ENCODE results near the gene DNAAF5. TPM values are rescaled to one million over a fixed set of nuclear protein-coding genes. Genes with fewer than 3 reads are reported as not detected.

Gene DNAAF5
- polyA plus RNA-seq, 2 donors = 7.8 to 14.6 TPM

DNA sequence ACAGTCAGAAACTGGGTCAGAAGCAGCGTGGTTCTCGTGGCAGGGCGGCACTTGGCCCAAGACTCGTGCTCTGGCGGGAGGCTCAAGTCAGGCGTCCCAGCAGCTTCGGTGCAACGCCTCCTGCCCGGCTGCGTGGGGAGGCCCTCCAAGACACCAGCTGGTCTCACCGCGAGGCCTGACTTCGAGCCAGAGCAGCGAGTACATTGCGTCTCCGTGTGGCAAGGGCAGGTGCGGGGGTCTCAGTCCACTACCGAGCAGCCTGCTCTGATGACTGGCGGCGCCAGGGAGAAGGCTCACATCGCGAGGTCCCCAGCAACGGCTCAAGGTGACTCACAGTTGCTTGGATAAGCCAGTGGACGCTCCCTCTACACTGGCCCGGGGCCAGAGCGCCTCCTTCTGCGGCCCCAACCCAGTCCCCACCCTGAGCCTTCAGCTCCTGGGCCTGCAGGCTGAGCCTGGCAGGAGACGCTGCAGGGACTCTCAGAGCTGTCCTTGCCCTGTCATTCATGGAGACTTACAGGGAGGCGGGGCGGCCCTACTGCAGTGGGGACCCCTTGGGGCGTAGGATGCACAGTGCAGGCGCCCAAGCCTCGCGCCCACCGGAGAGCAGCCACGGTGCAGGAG is 42.5 kb downstream of the DNAAF5 start:
- 82 to 83% methylated on average over 36 of the region's 36 CpGs for WGBS, 2 donors
- peaks cover 0 to 2% of the 10 kb centered on the region in 2 donors for H3K9me3 ChIP-seq (ENCODE audit: control insufficient read depth in 2 of 2, insufficient read depth in 1 of 2, low read depth in 1 of 2, low read length in 1 of 2)
- H3K4me3 ChIP-seq (ENCODE audit: low read depth in 1 of 2, low read length in 2 of 2) = no peak overlapping the region
- peaks cover 9 to 38% of the 10 kb centered on the region in 2 donors for H3K36me3 ChIP-seq (ENCODE audit: control insufficient read depth in 2 of 2, insufficient read depth in 2 of 2, low read length in 1 of 2)
- peaks cover 0 to 3% of the 10 kb centered on the region in 2 donors for H3K4me1 ChIP-seq (ENCODE audit: control insufficient read depth in 2 of 2, insufficient read depth in 2 of 2, low read length in 1 of 2)
- no peaks in the 10 kb centered on the region for H3K27me3 ChIP-seq (ENCODE audit: control insufficient read depth in 1 of 2, insufficient read depth in 2 of 2, low read length in 2 of 2)
- no peak overlapping the region for H3K27ac ChIP-seq (ENCODE audit: low read depth in 2 of 2, low read length in 1 of 2)

- Histone ChIP-seq H3K27ac (ENCODE audit: low read depth in 2 of 2, low read length in 1 of 2) (peak overlapping the region in 1 of 2 donors; percentile 34), H3K36me3 (ENCODE audit: control insufficient read depth in 2 of 2, insufficient read depth in 2 of 2, low read length in 1 of 2) (peaks cover 7 to 30% of the 10 kb centered on the region in 2 donors), H3K4me1 (ENCODE audit: control insufficient read depth in 2 of 2, insufficient read depth in 2 of 2, low read length in 1 of 2) (peaks cover 0 to 3% of the 10 kb centered on the region in 2 donors), H3K4me3 (ENCODE audit: low read depth in 1 of 2, low read length in 2 of 2) (no peak overlapping the region), H3K9me3 (ENCODE audit: control insufficient read depth in 2 of 2, insufficient read depth in 1 of 2, low read depth in 1 of 2, low read length in 1 of 2) (peaks cover 0 to 2% of the 10 kb centered on the region in 2 donors), H3K27me3 (ENCODE audit: control insufficient read depth in 1 of 2, insufficient read depth in 2 of 2, low read length in 2 of 2) (no peaks in the 10 kb centered on the region)
- 94% methylated on average over 13 to 14 of the region's 14 CpGs for WGBS, 2 donors
These were observed 43.8 kb downstream of the DNAAF5 start for GRCh38 chr7:770336-770735.

GRCh38 chr7:770741-771166 is 44.3 kb downstream of the DNAAF5 start:
- Histone ChIP-seq H3K36me3 (ENCODE audit: control insufficient read depth in 2 of 2, insufficient read depth in 2 of 2, low read length in 1 of 2) (peaks cover 7 to 31% of the 10 kb centered on the region in 2 donors), H3K9me3 (ENCODE audit: control insufficient read depth in 2 of 2, insufficient read depth in 1 of 2, low read depth in 1 of 2, low read length in 1 of 2) (peaks cover 0 to 2% of the 10 kb centered on the region in 2 donors), H3K27me3 (ENCODE audit: control insufficient read depth in 1 of 2, insufficient read depth in 2 of 2, low read length in 2 of 2) (no peaks in the 10 kb centered on the region), H3K27ac (ENCODE audit: low read depth in 2 of 2, low read length in 1 of 2) (peak overlapping the region; percentile 13 to 34), H3K4me3 (ENCODE audit: low read depth in 1 of 2, low read length in 2 of 2) (no peak overlapping the region), H3K4me1 (ENCODE audit: control insufficient read depth in 2 of 2, insufficient read depth in 2 of 2, low read length in 1 of 2) (peaks cover 0 to 3% of the 10 kb centered on the region in 2 donors)
- WGBS, 2 donors = 55 to 67% methylated on average over 7 of the region's 7 CpGs

- WGBS, 2 donors = 45% methylated on average over 24 of the region's 24 CpGs
- Histone ChIP-seq H3K9me3 (ENCODE audit: control insufficient read depth in 2 of 2, insufficient read depth in 1 of 2, low read depth in 1 of 2, low read length in 1 of 2) (peaks cover 0 to 2% of the 10 kb centered on the region in 2 donors), H3K36me3 (ENCODE audit: control insufficient read depth in 2 of 2, insufficient read depth in 2 of 2, low read length in 1 of 2) (peaks cover 8 to 33% of the 10 kb centered on the region in 2 donors), H3K4me1 (ENCODE audit: control insufficient read depth in 2 of 2, insufficient read depth in 2 of 2, low read length in 1 of 2) (peaks cover 0 to 3% of the 10 kb centered on the region in 2 donors), H3K4me3 (ENCODE audit: low read depth in 1 of 2, low read length in 2 of 2) (no peak overlapping the region), H3K27ac (ENCODE audit: low read depth in 2 of 2, low read length in 1 of 2) (peak overlapping the region; percentile 44 to 66), H3K27me3 (ENCODE audit: control insufficient read depth in 1 of 2, insufficient read depth in 2 of 2, low read length in 2 of 2) (no peaks in the 10 kb centered on the region)
These were observed 44.9 kb downstream of the DNAAF5 start for GRCh38 chr7:771234-772004.

DNA sequence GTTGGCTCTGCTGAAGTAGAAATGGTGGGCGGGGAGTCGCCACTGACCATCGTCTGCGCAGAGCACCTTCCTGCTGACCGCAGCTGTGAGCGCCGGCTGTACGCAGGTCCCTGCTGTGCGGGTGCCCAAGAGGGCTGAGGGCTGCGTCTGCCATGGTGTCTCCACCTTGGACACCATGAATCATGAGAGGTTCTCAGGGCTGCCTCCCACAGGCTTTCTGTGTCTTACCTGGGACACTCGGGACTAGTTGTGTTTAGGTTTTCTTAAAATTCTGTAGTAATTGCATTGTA is 45.5 kb downstream of the DNAAF5 start:
- Histone ChIP-seq H3K4me1 (ENCODE audit: control insufficient read depth in 2 of 2, insufficient read depth in 2 of 2, low read length in 1 of 2) (peaks cover 0 to 3% of the 10 kb centered on the region in 2 donors), H3K9me3 (ENCODE audit: control insufficient read depth in 2 of 2, insufficient read depth in 1 of 2, low read depth in 1 of 2, low read length in 1 of 2) (peaks cover 0 to 2% of the 10 kb centered on the region in 2 donors), H3K27me3 (ENCODE audit: control insufficient read depth in 1 of 2, insufficient read depth in 2 of 2, low read length in 2 of 2) (no peaks in the 10 kb centered on the region), H3K4me3 (ENCODE audit: low read depth in 1 of 2, low read length in 2 of 2) (no peak overlapping the region), H3K27ac (ENCODE audit: low read depth in 2 of 2, low read length in 1 of 2) (peak overlapping the region in 1 of 2 donors; percentile 34), H3K36me3 (ENCODE audit: control insufficient read depth in 2 of 2, insufficient read depth in 2 of 2, low read length in 1 of 2) (peaks cover 12 to 38% of the 10 kb centered on the region in 2 donors)
- 76 to 83% methylated on average over 11 of the region's 11 CpGs for WGBS, 2 donors

GRCh38 chr7:772392-772791 is 45.9 kb downstream of the DNAAF5 start:
- H3K4me3 ChIP-seq (ENCODE audit: low read depth in 1 of 2, low read length in 2 of 2) = no peak overlapping the region
- H3K27me3 ChIP-seq (ENCODE audit: control insufficient read depth in 1 of 2, insufficient read depth in 2 of 2, low read length in 2 of 2) = no peaks in the 10 kb centered on the region
- 93 to 94% methylated on average over 13 of the region's 13 CpGs for WGBS, 2 donors
- peaks cover 0 to 2% of the 10 kb centered on the region in 2 donors for H3K9me3 ChIP-seq (ENCODE audit: control insufficient read depth in 2 of 2, insufficient read depth in 1 of 2, low read depth in 1 of 2, low read length in 1 of 2)
- peaks cover 0 to 3% of the 10 kb centered on the region in 2 donors for H3K4me1 ChIP-seq (ENCODE audit: control insufficient read depth in 2 of 2, insufficient read depth in 2 of 2, low read length in 1 of 2)
- no peak overlapping the region for H3K27ac ChIP-seq (ENCODE audit: low read depth in 2 of 2, low read length in 1 of 2)
- H3K36me3 ChIP-seq (ENCODE audit: control insufficient read depth in 2 of 2, insufficient read depth in 2 of 2, low read length in 1 of 2) = peaks cover 12 to 38% of the 10 kb centered on the region in 2 donors

GRCh38 chr7:772861-773621 is 46.5 kb downstream of the DNAAF5 start:
- H3K4me3 ChIP-seq (ENCODE audit: low read depth in 1 of 2, low read length in 2 of 2) = no peak overlapping the region
- peaks cover 12 to 34% of the 10 kb centered on the region in 2 donors for H3K36me3 ChIP-seq (ENCODE audit: control insufficient read depth in 2 of 2, insufficient read depth in 2 of 2, low read length in 1 of 2)
- H3K4me1 ChIP-seq (ENCODE audit: control insufficient read depth in 2 of 2, insufficient read depth in 2 of 2, low read length in 1 of 2) = peaks cover 0 to 3% of the 10 kb centered on the region in 2 donors
- no peaks in the 10 kb centered on the region for H3K27me3 ChIP-seq (ENCODE audit: control insufficient read depth in 1 of 2, insufficient read depth in 2 of 2, low read length in 2 of 2)
- H3K27ac ChIP-seq (ENCODE audit: low read depth in 2 of 2, low read length in 1 of 2) = no peak overlapping the region
- peaks cover 0 to 2% of the 10 kb centered on the region in 2 donors for H3K9me3 ChIP-seq (ENCODE audit: control insufficient read depth in 2 of 2, insufficient read depth in 1 of 2, low read depth in 1 of 2, low read length in 1 of 2)
- WGBS, 2 donors = 93 to 95% methylated on average over 32 of the region's 32 CpGs

DNA sequence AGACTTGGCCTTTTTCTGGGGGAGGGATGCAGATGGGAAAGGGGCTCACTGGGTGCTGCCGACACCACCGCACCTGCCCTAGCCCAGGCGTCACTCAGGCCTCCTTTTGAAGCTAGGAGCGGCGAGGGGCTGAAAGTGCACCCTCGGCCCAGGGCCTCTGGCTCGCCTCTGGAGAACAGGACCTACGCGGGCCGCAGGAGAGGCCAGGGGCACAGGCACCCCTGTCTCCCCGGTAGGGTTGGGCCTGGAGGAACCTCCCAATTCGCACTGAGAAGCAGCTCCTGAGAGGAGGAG is 47.1 kb downstream of the DNAAF5 start:
- Histone ChIP-seq H3K4me1 (ENCODE audit: control insufficient read depth in 2 of 2, insufficient read depth in 2 of 2, low read length in 1 of 2) (peaks cover 0 to 3% of the 10 kb centered on the region in 2 donors), H3K4me3 (ENCODE audit: low read depth in 1 of 2, low read length in 2 of 2) (no peak overlapping the region), H3K9me3 (ENCODE audit: control insufficient read depth in 2 of 2, insufficient read depth in 1 of 2, low read depth in 1 of 2, low read length in 1 of 2) (peaks cover 0 to 2% of the 10 kb centered on the region in 2 donors), H3K27ac (ENCODE audit: low read depth in 2 of 2, low read length in 1 of 2) (no peak overlapping the region), H3K27me3 (ENCODE audit: control insufficient read depth in 1 of 2, insufficient read depth in 2 of 2, low read length in 2 of 2) (no peaks in the 10 kb centered on the region), H3K36me3 (ENCODE audit: control insufficient read depth in 2 of 2, insufficient read depth in 2 of 2, low read length in 1 of 2) (peaks cover 12 to 33% of the 10 kb centered on the region in 2 donors)
- 95 to 96% methylated on average over 12 of the region's 12 CpGs for WGBS, 2 donors

DNA sequence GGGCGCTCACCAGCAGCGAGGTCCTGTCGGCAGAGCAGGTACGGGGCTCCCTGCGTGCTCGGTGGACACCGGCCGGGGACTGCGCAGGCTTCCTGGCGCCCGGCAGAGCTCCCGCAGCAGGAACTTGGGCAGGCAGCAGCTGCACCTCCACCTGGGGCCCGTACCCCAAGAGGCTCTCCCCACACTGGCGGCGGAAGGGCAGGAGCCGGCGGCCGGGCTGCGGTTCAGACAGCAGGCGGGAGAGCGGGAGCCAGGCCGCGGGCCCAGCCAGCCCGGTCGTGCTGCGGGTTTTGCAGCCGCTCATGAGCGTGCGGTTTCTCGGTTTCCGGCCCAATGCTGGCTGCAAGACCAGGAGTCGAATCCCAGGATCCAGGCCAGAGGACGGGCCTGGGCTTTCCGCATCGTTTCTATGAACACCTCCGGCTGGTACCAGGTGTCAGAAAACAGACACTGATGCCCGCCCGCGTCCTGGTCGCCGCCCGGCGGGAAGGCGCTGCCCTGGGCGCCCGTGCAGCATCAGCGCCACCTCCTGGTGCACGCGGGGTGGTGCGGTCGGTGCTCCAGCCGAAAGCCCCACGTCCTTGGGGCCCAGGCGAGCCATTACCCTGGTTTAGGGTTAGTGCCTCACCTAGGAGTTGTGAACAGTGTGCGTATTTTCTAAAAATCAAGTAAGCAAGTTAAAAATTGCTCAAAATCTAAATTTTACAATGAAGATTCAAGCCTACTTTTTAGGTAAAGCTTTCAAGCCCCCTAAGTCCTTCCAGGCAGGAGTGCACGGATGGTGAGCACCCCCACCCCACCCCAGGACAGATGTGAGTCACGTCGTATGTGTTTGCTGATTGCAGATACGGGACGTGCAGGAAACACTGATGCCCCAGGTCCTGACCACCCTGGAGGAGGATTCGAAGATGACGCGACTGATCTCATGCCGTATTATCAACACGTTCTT is 47.9 kb downstream of the DNAAF5 start:
- Histone ChIP-seq H3K36me3 (ENCODE audit: control insufficient read depth in 2 of 2, insufficient read depth in 2 of 2, low read length in 1 of 2) (peaks cover 12 to 31% of the 10 kb centered on the region in 2 donors), H3K4me1 (ENCODE audit: control insufficient read depth in 2 of 2, insufficient read depth in 2 of 2, low read length in 1 of 2) (peaks cover 0 to 3% of the 10 kb centered on the region in 2 donors), H3K27ac (ENCODE audit: low read depth in 2 of 2, low read length in 1 of 2) (no peak overlapping the region), H3K27me3 (ENCODE audit: control insufficient read depth in 1 of 2, insufficient read depth in 2 of 2, low read length in 2 of 2) (no peaks in the 10 kb centered on the region), H3K4me3 (ENCODE audit: low read depth in 1 of 2, low read length in 2 of 2) (no peak overlapping the region), H3K9me3 (ENCODE audit: control insufficient read depth in 2 of 2, insufficient read depth in 1 of 2, low read depth in 1 of 2, low read length in 1 of 2) (no peaks in the 10 kb centered on the region)
- WGBS, 2 donors = 66 to 70% methylated on average over 65 of the region's 65 CpGs

All from esophagus (tissue), 2 donors.